GM12878 (cell line): ENCODE results near the gene TSPEAR. TPM values are rescaled to one million over a fixed set of nuclear protein-coding genes. Genes with fewer than 3 reads are reported as not detected.

ENCODE experiments used
- ATAC-seq: fragments of 200-7000 bp; cut with Tn5 transposase; 3 replicates; pipeline ENCODE4 v1.9.1; 2020; ENCODE audit warnings: mild to moderate bottlenecking, moderate library complexity
- BruUV-seq: library from RNA; stranded (reverse); fragments of 400-500 nt; replicated peaks from 2 replicates; lab custom pipeline; 2021; lab: Mats Ljungman, UMichigan
- CTCF ChIA-PET: fragments of 300-600 bp; sonication (Branson Sonifier 250); formaldehyde crosslinking; extraction: SDS; loops from one replicate; lab custom pipeline; 2021; ENCODE audit warnings: inconsistent platforms; lab: Yijun Ruan, JAX
- POLR2A ChIA-PET: fragments of 350-600 bp; formaldehyde crosslinking; extraction: SDS; loops from one replicate; lab custom pipeline; 2021; ENCODE audit warnings: inconsistent platforms; lab: Charles Lee
- RAD21 ChIA-PET: fragments of 300-600 bp; sonication (Branson Sonifier 250); formaldehyde crosslinking; loops from one replicate; lab custom pipeline; 2023; ENCODE audit warnings: antibody characterized with exemption; ENCODE audit not compliant: unreplicated experiment; lab: Charles Lee
- SMC1A ChIA-PET: fragments of 300-600 bp; sonication (Branson Sonifier 250); formaldehyde crosslinking; loops from one replicate; lab custom pipeline; 2023; ENCODE audit not compliant: unreplicated experiment, uncharacterized antibody; lab: Charles Lee
- DNase-seq: peaks from one replicate; pipeline ENCODE4 v3.0.0-alpha.2; 2011; ENCODE audit warnings: low read depth, low spot score
- FAIRE-seq: peaks from 3 replicates; lab custom pipeline; 2011; peaks lifted over from hg19 to GRCh38; lab: Jason Lieb, UNC
- H2AFZ ChIP-seq: 2 replicates; pipeline ENCODE4 v1.6.0; 2011; ENCODE audit warnings: low read depth, low read length, control low read depth; ENCODE audit not compliant: control insufficient read depth
- H3K27ac ChIP-seq: 2 replicates; pipeline ENCODE4 v1.5.1; 2011; ENCODE audit warnings: control low read depth; ENCODE audit not compliant: control insufficient read depth, insufficient read depth
- H3K27me3 ChIP-seq, 2 experiments: replicated peaks in 1 of 2; 2 replicates each; pipeline versions ENCODE4 v1.6.0 to v1.6.1; 2011; ENCODE audit warnings: low read length in 1 of 2; ENCODE audit not compliant: control insufficient read depth in 2 of 2, insufficient read depth in 2 of 2
- H3K36me3 ChIP-seq, 2 experiments: 2 replicates each; pipeline ENCODE4 v1.5.1; 2011; ENCODE audit warnings: low read length in 1 of 2; ENCODE audit not compliant: control insufficient read depth in 2 of 2, insufficient read depth in 2 of 2
- H3K4me1 ChIP-seq: 2 replicates; pipeline ENCODE4 v1.6.1; 2011; ENCODE audit warnings: mild to moderate bottlenecking, low read length, moderate library complexity, mixed read lengths; ENCODE audit not compliant: control insufficient read depth, insufficient read depth
- H3K4me2 ChIP-seq: 2 replicates; pipeline ENCODE4 v1.6.0; 2011; ENCODE audit warnings: control low read depth; ENCODE audit not compliant: control insufficient read depth, insufficient read depth
- H3K4me3 ChIP-seq: fragments of 200-600 bp; sonication (generic); 2 replicates; pipeline ENCODE4 v1.5.1; 2016
- H3K79me2 ChIP-seq: 2 replicates; pipeline ENCODE4 v1.6.0; 2011; ENCODE audit warnings: low read length; ENCODE audit not compliant: control insufficient read depth, insufficient read depth
- H3K9ac ChIP-seq: 2 replicates; pipeline ENCODE4 v1.8.0; 2011; ENCODE audit warnings: low read length, control low read depth, mixed read lengths; ENCODE audit not compliant: control insufficient read depth, insufficient read depth
- H3K9me3 ChIP-seq: replicated peaks from 3 replicates; pipeline ENCODE4 v1.5.1; 2011; ENCODE audit warnings: mild to moderate bottlenecking, low read length; ENCODE audit not compliant: control insufficient read depth, insufficient read depth
- H4K20me1 ChIP-seq: 2 replicates; pipeline ENCODE4 v1.6.0; 2011; ENCODE audit not compliant: control insufficient read depth, insufficient read depth
- CBFB ChIP-seq: IDR thresholded peaks from 2 replicates; pipeline ENCODE4 v1.6.1; 2016; ENCODE audit warnings: antibody characterized with exemption, low read depth
- GATAD2B ChIP-seq: fragments of 450-650 bp; conservative IDR thresholded peaks from 2 replicates; pipeline ENCODE4 v1.6.1; 2017; ENCODE audit warnings: low read depth, mild to moderate bottlenecking, moderate library complexity
- IKZF1 ChIP-seq: fragments of 450-650 bp; conservative IDR thresholded peaks from 2 replicates; pipeline ENCODE4 v1.6.1; 2017; ENCODE audit warnings: antibody characterized with exemption, mild to moderate bottlenecking
- NRF1 ChIP-seq: conservative IDR thresholded peaks from 2 replicates; pipeline ENCODE4 v1.6.1; 2011; ENCODE audit warnings: mild to moderate bottlenecking, low read depth, low read length, improper control_type of control experiment
- PAX8 ChIP-seq: fragments of 450-650 bp; IDR thresholded peaks from 2 replicates; pipeline ENCODE4 v1.6.1; 2017; ENCODE audit warnings: mild to moderate bottlenecking, moderate library complexity
- POLR2AphosphoS5 ChIP-seq: IDR thresholded peaks from 2 replicates; pipeline ENCODE4 v1.6.1; 2011; ENCODE audit warnings: mild to moderate bottlenecking, low read length, inconsistent platforms
- RCOR1 ChIP-seq: conservative IDR thresholded peaks from 2 replicates; pipeline ENCODE4 v1.6.1; 2012; ENCODE audit warnings: low read depth, low read length, improper control_type of control experiment
- SP1 ChIP-seq: IDR thresholded peaks from one replicate; pipeline ENCODE4 v1.6.1; 2011; ENCODE audit warnings: low read depth, low read length
- TCF12 ChIP-seq: IDR thresholded peaks from 2 replicates; pipeline ENCODE4 v1.6.1; 2011; ENCODE audit warnings: low read depth, mild to moderate bottlenecking, low read length
- USF2 ChIP-seq: IDR thresholded peaks from 2 replicates; pipeline ENCODE4 v1.6.1; 2011; ENCODE audit warnings: low read depth, low read length, improper control_type of control experiment, borderline replicate concordance
- ZNF24 ChIP-seq: fragments of 450-650 bp; IDR thresholded peaks from 2 replicates; pipeline ENCODE4 v1.6.1; 2017; ENCODE audit warnings: antibody characterized with exemption, mild to moderate bottlenecking
- ZNF384 ChIP-seq: IDR thresholded peaks from 2 replicates; pipeline ENCODE4 v1.6.1; 2012; ENCODE audit warnings: low read depth, mild to moderate bottlenecking, low read length, improper control_type of control experiment, borderline replicate concordance
- ZNF687 ChIP-seq: fragments of 450-650 bp; IDR thresholded peaks from 2 replicates; pipeline ENCODE4 v1.6.1; 2017; ENCODE audit warnings: mild to moderate bottlenecking, moderate library complexity
- WGBS: methylation state at CpG from one replicate; pipeline ENCODE4 v1.1.6; 2016; ENCODE audit warnings: low lambda C conversion rate; ENCODE audit not compliant: insufficient replicate concordance, insufficient coverage; ENCODE audit errors: missing lambda C conversion rate; 5-methylcytosine and 5-hydroxymethylcytosine counted together
- in situ Hi-C: fragments of 300-500 bp; cut with MboI; formaldehyde crosslinking; loops from 9 replicates; pipeline ENCODE4 v1.14.3; 2018; ENCODE audit warnings: mixed read lengths
- intact Hi-C: fragments of 100-400 bp; cut with micrococcal nuclease; formaldehyde crosslinking; loops from one replicate; pipeline ENCODE4 v1.14.2; 2022; ENCODE audit not compliant: unreplicated experiment
- polyA plus RNA-seq, 11 experiments: library from polyadenylated mRNA; depleted of rRNA in 4 of 11; unstranded in 6 of 11; stranded (reverse) in 5 of 11; fragments of >200 nt; fragmentation: Nextera tagmentation in 4 of 11; fragmentation: Illumina TruSeq in 1 of 11; extraction: Ambion mirVana in 4 of 11; extraction: Trizol in 1 of 11; gene quantifications; 1 replicate in 1 of 11; 2 replicates in 10 of 11; pipeline versions ENCODE4 v1.2.1 to v1.2.3, GENCODE V29; 2011 to 2016; ENCODE audit warnings: inconsistent platforms in 2 of 11, missing spikeins in 2 of 11, low read depth in 1 of 11
- total RNA-seq, 4 experiments: library from RNA; depleted of rRNA in 3 of 4; stranded (reverse); fragments of >200 nt in 3 of 4; fragmentation: Illumina TruSeq in 1 of 4; extraction: Trizol in 1 of 4; gene quantifications; 2 replicates each; pipeline versions ENCODE4 v1.2.1 to v1.2.3, GENCODE V29; 2013 to 2021

Gene TSPEAR
- total and polyA plus RNA-seq, 10 of the 15 experiments (the other 5 are each of a cell fraction or from before 2014, with no cell fraction given) = not detected

GRCh38 chr21:44623575-44623974 lies 87.8 kb downstream of the TSPEAR start (continued):
- TF ChIP-seq SP1 (no peak), USF2 (no peak), PAX8 (no peak), TCF12 (no peak), ZNF687 (no peak), NRF1 (no peak)

- no peak overlapping the region for H3K9ac ChIP-seq
- TF ChIP-seq POLR2AphosphoS5 (no peak), ZNF24 (no peak), GATAD2B (no peak), CBFB (no peak), RCOR1 (no peak), IKZF1 (no peak), ZNF384 (no peak)
- H4K20me1 ChIP-seq = no peaks in the 10 kb centered on the region
- in situ Hi-C loops = no loop called here
- no peak for FAIRE-seq
- POLR2A ChIA-PET = no interaction called here
- no peak for ATAC-seq
- no peaks in the 10 kb centered on the region for H3K79me2 ChIP-seq
- H2AFZ ChIP-seq = no peak overlapping the region
- H3K27ac ChIP-seq = no peak overlapping the region
- no peaks in the 10 kb centered on the region for H3K4me1 ChIP-seq
- SMC1A ChIA-PET = no interaction called here
- H3K4me3 ChIP-seq = no peak overlapping the region
- RAD21 ChIA-PET = interaction anchor here (1.3 kb wide), 1 partner anchor 123 kb away, joined by 3 read pairs; no protein-coding TSS in a partner anchor
- intact Hi-C loops = no loop called here
- BruUV-seq = no TSS peak
- no peak overlapping the region for H3K4me2 ChIP-seq
- H3K36me3 ChIP-seq = no peaks in the 10 kb centered on the region
- 48% methylated on average over 6 of the region's 6 CpGs for WGBS
- no peak for DNase-seq
- CTCF ChIA-PET = no interaction called here
- H3K27me3 ChIP-seq = no peaks in the 10 kb centered on the region
- peaks cover 1% of the 10 kb centered on the region; the same call in 1 of the 3 replicates for H3K9me3 ChIP-seq
Measured at GRCh38 chr21:44619886-44620285, 91.5 kb downstream of the TSPEAR start.
